Measurements from ENCODE around the gene KDM6B.

The KDM6B gene

DNA sequence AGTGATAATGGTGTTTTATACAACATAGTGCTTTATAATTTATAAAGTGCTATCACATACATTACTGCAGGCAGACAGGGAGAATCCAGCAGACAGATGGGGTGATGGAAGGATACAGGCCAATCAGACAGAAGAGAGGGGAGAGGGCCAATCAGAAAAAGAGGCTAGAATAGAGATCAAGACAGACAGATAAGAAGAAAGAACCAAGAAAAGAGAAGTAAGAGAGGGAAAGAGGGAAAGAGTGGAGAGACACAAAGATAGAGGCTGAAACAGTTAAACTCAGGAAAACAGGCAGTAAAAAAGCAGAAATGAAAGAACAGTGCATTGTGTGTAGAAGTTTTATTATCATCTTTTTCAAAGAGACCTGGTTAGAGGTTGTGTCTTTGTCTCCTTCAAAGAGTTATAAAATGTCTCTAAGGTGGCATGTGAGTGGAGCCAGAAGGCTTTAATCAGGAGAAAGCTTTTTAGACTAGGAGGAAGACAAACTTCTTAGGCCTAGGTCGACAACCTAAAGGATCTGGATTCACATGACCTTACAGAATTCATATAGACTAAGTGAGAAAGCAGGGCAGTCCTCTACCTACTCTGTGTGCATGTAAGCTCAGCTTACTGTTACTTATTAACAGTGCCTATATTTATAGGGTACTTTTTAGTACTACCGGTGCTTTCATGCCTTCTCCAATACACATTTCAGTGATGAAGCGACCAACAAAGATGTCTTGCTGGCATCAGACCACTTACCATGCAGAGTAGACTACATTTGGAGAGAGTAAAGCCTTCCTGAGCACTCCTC lies 46.3 kb downstream of the KDM6B start:
- DNase-seq (ENCODE audit: low read depth in 2 of 2) = no peak

DNA sequence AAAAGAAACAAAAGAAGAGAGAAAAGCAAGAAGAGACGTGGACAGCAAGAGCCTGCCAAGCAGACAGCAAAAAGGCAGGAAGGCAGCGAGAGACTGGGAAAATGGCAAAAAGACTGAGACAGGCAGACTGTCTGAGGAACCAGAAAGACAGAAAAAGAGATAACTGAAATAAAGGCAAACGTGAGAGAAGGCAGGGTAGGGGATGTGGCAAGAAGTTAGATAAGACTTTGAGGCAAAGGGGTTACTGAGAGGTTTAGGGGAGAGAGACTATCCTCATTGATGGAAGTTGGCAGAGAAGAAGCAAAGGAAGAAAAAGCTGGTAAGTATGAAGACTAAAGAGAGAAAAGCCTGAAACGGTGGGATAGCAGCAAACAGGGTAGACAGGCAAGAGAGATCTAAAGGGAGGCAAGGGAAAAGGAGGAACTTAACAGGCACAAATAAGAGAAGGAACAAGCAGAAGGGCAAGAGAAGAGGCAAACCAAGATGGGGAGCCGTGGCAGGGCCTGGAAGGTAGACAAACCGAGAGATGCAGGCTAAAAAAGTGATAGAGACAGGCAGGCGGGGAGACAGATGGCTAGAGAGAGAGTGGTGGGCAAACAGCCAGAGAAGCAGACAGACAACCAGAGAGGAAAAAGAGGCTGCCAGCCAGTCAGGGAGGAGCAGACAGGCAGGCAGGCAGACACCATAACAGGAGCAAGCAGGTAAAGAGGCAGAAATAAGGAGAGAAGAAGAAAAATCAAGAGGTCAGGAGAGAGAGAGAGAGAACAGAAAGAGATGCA lies 47.4 kb downstream of the KDM6B start:
- DNase-seq (ENCODE audit: low read depth in 2 of 2) = no peak

DNA sequence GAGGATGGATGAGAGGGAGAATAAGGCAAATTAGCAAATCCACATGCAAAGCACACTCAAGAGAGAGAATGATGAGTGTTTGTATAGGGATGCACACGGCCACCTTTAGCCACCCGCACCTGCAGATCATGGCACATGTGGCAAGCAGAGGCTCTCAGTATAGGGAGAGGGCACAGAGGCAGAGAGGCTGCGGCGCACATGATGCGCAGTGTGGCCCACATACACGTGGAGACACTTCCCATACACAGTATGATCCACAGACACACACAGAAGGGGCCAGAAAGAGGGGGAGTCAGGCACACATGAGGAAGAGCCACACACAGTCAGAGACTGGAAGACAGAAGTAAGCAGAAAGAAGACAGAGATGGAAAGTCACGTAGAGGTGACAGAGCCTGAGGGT lies 48.1 kb downstream of the KDM6B start:
- DNase-seq (ENCODE audit: low read depth in 2 of 2) = no peak

DNA sequence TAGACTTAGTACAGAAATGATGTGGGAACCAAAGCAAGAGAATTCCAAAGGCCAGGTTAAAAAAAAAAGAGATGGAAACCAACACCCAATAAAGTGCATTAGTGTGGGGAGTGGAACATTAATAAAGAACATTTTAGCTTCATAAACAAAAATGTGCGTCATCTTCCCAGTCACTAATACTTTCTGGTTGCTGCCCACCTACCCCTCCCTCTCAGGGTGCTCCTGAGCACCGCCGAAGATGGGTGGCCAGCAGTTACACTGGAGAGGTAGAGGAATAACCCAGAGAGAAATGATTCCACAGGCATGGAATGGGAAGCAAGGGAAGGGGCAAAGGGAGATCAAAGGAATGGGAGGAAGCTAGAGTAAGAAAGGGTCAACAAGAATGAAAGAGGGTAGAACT lies 48.6 kb downstream of the KDM6B start:
- DNase-seq (ENCODE audit: low read depth in 2 of 2) = no peak

Data from activated CD4-positive, alpha-beta T cell treated with anti-CD3 and anti-CD28 coated beads for 24 hours (primary cell).